Stimulated activated CD8-positive, alpha-beta memory T cell treated with anti-CD3 and anti-CD28 coated beads, Interleukin-12 subunit alpha, Interleukin-12 subunit beta, amount 100 ng/mL, for 24 hours (primary cell): ENCODE measurements around the gene ZNF451.

Source experiments
- DNase-seq: peaks from one replicate; pipeline ENCODE4 v3.0.0-alpha.2; 2020; ENCODE audit errors: extremely low read depth

The ZNF451 gene

DNA sequence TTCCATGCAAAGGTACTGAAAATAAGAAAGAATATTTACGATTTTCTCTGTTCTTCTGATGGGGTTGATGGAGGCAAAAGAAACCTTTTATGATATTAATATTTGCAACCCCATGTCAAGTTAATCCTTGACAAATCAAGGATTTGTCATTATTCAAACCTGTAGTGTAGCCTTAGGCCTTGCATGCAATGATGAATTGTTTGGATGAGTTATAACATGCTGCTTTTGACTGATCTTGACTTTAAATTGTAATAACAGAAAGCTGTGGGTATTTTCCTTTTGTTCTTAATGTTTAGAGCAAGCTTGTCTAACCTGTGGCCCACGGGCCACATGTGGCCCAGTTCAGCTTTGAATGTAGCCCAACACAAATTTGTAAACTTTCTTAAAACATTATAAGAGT lies 69.1 kb downstream of the ZNF451 start:
- DNase-seq: no peak

DNA sequence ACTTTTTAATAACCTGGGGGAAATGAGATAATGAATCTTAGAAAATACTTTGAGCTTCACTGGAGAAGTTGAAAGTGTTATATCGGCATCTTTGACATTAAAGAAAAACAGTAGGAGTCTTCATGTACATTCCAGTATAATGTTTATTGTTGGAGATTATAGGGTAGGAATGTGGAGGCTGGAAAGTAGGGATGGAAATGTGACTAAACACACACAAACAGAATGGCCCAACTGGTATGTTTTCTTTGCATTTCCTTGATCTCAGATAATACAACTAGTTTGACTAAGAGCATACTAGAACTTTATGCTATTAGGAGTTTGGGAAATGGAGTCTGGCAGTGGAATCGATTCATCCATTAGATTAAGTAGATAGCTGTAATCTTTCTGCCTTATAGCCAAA lies 72.0 kb downstream of the ZNF451 start:
- no peak for DNase-seq

DNA sequence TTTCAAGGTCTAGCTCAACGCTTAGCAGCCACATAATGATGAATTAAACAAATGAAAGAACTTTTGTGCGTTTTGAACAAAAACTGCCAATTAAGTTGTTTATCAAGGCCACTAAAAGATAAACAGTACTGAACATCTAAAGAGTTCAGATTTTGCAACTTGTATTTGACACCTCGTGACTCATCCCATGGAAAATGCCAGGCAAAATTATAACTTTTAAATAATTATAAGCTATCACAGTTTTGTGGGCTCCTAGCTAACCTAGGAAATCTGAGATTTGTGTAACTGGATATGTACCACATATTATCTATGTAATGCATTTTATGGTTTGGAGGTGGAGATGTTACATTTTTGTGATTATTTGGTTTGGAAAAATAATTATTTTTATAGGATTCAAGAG lies 72.5 kb downstream of the ZNF451 start:
- DNase-seq: no peak

DNA sequence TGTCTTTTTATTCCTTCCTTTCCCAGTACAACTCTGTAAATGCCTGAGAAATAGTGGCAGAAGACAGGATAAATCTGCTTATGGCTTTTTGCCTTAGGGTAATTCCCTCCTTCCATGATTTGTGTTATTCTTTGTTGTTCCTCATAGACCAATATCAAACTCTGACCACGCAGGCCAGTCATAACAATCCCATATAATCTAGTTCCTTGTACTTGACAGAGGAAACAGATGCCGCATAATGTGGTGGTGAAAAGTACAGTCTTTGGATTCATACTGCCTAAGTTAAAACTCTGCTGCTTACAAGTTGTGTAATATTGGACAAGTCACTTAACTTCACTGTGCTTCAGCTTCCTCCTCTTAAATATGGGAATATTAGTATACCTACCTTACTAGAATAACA lies 74.0 kb downstream of the ZNF451 start:
- no peak for DNase-seq

DNA sequence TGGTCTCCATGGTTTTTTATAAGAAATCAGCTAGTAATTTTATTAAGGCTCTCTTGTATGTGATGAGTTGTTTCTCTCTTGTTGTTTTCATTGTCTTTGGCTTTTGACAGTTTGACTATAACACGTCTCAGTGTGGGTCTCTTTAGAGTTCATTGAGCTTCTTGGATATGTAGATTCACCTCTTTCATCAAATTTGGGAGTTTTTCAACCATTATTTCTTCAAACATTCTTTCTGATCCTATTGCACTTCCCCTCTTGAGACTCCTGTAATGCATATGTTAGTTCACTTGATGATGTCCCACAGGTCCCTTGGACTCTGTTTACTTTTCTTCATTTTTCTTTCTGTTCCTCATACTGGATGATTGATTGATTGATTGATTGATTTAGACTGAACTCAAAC lies 75.1 kb downstream of the ZNF451 start:
- no peak for DNase-seq

DNA sequence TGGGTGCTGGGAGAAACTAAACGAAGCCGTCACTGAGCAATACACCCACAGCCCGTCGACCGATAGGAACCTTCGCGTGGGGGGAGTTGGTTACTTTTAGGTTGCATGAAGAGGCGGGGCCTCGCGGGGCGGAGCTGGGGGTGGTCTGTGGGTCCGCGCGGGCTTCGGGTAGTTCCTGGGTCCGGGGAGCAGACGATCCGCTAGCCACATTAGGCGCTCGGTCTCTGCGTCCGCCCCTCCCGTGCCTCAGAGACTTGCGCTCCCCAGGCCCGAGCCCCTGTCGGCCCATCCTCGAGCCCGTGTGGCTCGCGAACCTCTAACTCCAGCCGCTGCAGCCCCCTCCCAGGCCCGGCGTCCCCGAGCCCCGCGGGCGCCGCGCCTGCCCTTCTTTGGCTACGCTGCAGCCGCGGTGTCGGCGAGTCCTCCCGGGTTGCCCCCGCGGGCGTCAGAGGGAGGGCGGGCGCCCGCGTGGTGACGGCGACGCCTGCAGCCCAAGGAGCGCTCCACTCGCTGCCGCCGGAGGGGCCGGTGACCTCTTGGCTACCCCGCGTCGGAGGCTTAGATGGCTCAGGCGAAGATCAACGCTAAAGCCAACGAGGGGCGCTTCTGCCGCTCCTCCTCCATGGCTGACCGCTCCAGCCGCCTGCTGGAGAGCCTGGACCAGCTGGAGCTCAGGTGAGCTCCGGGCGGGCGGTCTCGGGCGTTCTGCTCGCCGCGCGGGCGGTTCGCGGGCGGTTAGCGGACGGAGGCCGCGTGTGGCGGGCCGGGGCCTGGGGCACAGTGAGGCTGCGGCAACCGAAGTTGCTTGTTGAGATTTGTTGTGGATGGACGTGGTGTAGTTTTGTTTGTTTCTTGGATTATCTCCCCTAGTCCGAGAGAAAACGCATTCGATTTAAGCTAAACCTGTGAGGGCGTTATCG lies 82.4 kb downstream of the ZNF451 start, which contains the start of gene BAG2:
TSS of gene BAG2 (plus strand) at position 191 of the 920 bp plus-strand sequence. CDS start at position 563, 372 bp downstream.
- DNase-seq: peak; percentile 83

DNA sequence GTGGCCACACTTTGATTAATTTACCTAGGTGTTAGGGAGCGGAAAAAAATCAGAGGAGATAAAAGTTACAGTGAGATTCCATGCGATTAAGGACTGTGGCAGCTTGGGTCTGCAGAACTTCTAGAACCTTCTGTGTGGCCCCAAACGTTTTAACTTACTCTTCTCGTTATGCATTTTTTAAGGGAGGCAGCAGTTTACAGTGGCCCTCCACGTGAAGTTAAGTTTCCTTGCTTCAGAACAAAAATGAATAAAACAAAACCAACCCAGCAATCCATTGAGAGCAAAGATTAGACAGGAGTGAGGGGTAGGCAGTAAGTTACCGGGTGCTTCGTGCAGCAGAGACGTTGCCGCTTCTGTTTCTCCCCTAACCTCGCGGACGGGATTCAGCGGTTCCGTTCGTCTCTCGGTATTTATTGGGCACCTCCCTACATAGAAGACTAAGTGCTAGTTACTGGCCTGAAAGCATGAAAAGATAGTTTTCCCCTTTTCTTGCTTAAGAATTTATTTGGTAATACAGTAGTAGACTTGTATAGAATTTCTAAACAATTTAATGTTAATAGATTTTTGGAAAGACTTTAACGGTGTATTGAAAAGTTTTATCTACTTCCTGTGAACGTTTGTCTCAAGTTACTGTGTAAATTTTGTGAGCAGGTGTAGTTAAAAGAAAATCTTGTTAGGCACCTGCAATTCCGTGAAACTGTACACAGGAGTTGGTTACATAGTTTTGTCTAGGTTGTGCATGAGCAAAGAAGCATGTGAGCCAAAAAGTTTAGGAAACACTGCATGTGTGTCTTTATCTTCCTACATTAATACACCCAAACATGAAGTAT lies 83.3 kb downstream of the ZNF451 start:
- DNase-seq: no peak

DNA sequence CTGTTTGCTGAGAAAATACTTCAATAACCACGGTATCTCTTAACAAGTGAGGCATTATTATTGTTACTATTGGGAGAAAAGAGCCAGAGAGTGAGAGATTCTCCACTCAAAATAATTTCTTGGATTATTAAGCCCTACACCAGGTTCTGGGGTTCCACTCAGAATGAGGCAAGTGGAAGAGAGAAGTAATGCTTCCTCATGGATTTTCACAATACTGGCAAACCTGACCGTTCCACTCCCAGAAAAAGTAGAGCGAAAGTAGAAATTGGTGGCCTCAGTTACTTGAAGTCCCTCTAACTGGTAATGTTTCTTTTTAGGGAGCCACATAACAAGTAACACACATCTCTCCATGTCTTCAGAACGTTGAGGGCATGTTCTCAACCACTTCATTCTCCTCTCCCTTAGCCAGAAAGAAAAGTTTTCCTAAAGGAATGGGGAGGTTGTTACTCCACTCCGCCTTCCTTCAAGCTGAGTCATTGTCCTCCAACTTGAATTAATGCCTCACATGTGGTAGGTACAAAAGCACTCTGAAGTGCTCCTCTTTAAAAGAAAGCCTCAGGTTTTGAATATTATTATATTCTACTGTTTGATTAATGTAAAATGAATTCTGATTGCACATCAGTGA lies 84.0 kb downstream of the ZNF451 start:
- no peak for DNase-seq

DNA sequence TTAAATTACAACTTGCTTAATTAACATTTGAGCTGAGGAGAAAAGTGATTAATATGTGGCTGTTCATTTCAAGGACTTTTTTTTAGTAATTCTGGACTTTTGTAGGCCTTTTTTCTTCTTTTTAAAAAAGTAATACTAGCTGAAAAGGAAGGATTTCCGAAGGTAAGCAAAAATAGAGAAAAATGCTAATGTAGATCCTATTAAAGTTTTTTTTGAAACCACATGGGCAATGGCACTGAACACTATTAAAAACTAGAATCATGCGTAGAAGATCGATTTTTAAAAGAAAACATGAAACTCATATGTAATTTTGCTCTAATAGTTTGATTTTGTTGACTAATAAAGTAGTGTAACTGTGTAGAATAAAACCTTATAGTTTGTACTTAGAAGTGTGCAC lies 84.5 kb downstream of the ZNF451 start:
- no peak for DNase-seq

DNA sequence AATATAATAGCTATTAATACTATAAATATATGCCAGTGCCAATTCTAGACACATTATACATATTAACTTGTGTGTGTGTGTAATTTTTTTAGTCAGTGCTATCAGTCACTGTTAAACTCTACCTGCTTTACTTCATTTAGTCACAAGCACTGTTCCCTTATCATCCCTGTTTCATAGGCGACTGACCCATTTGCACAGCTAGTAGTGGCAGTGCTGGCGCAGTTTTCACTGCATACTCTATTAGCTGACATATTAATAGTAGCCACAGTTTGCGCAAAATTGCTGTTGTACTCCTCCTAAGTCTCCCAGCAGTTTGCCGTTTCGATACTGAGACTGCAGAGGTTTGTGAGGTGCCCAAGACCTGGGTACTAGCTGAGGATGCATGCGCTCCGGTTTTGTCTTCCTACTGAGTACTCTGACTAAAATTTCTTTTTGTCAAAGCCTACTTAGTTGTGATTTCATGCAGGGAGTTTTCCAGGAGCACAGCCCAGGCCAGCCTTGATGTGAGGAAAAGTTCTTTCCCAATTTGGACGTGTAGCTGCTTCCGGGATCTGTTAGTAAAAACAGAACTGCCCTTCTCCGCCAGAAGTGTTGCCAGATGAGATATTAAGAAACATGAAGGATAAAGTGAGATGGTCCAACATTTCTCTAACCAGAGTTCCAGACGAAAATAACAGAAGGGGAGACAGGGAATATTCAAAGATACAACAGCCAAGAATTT lies 87.7 kb downstream of the ZNF451 start:
- DNase-seq: no peak

DNA sequence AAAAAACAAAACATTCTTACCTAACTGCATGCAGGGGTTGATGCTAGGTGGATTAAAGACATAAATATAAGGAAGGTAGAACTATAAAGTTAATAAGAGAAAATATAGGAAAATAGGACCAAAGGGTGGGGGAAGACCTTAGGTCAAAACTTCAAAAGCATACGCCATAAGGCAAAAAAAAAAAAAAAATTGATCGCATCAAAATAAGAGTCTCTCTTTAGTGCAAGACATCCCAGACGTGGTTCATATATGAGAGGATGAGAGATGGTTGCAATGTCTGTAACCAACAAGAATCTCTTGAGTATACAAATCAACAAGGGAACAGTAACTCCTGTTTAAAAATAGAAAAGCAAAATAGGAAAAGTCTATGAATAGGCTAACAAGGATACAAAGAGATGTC lies 90.6 kb downstream of the ZNF451 start:
- DNase-seq: no peak

DNA sequence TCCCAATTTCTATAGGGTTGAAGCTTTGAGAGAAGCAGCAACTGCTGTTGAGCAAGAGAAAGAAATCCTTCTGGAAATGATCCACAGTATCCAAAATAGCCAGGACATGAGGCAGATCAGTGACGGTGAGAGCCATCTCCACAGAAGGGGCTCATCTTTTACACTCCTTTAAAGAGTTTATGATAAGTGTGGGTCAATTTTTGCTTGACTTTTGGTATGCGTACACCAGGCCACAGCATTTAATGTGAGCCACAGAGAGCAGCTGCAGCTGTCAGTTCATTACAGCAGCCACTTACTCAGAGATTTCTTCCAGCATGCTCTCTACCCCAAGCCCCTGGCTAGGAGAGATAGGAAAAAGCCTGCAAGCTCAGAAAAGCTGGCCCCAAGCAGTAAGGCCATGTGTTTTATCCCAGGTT lies 92.0 kb downstream of the ZNF451 start:
- DNase-seq: no peak

DNA sequence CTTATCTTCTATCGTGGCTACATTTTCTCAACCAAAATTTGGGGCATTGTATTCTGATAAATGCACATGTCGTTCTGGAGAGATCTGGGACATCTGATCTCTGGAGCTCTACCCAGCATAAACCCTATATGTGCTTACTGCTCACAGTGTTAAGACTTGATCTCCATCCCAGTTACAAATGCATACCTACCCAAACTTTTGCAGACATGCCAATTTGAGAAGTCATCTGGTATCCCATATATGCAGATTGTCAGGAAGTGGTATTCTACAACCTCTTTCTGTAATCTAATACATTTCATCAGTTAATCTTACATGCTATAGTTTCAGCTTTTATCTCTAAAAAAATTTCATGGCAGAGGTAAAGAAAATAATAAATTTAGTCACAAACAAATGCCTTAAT lies 93.3 kb downstream of the ZNF451 start:
- no peak for DNase-seq

DNA sequence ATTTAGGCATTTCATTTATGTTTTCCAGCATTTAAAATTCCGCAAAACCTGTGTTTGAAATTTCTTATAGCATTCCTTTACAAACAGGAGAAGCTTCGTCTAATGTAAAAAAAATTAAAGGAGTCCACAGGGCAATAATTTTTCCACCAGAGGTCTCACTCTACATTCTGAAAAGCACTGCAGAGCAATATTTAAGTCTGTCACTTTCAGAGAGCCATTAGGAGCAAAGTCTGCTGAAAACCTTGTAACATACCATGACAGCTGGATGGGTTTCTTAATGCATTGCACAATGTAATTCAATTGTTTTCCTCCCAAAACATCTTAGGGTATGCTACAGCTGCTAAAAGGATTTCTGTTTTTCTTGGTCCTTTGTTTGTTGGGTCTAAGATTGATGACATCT lies 100.2 kb downstream of the ZNF451 start:
- no peak for DNase-seq

DNA sequence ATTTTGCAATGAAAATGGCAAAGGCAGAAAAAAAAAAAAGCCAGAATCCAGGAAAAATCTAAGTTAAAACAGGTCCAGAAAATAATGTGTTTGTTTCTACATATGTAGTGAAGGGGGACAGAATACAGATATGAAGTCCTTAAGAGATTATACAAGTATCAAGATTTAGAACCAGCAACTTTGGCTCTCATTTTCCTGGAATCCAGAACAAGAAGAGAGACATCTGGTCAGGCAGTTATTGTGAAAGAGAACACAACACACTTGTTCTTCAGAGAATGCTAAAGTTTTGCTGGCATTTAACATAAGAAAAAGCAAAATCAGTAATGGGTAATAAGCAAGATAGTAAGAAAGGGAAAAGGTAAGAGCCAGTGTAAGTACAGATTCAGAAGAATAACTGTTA lies 103.2 kb downstream of the ZNF451 start:
- DNase-seq: no peak

DNA sequence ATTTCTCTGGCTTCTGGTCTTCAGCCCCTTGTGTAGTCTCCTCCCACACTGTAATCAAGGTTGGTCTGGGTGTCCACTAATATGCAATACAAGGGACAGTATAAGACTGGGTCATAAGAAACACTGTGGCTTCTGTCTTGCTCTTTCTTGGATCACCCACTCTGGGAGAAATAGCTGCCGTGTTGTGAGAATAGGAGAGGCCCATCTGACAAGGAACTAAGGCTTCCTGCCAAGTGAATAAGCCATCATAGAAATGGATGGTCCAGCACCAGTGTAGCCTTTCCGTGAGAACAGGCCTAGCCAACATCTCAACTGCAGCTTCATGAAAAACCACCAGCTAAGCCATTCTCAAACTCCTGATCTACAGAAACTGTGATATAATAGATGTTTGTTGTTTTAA lies 105.5 kb downstream of the ZNF451 start:
- no peak for DNase-seq

DNA sequence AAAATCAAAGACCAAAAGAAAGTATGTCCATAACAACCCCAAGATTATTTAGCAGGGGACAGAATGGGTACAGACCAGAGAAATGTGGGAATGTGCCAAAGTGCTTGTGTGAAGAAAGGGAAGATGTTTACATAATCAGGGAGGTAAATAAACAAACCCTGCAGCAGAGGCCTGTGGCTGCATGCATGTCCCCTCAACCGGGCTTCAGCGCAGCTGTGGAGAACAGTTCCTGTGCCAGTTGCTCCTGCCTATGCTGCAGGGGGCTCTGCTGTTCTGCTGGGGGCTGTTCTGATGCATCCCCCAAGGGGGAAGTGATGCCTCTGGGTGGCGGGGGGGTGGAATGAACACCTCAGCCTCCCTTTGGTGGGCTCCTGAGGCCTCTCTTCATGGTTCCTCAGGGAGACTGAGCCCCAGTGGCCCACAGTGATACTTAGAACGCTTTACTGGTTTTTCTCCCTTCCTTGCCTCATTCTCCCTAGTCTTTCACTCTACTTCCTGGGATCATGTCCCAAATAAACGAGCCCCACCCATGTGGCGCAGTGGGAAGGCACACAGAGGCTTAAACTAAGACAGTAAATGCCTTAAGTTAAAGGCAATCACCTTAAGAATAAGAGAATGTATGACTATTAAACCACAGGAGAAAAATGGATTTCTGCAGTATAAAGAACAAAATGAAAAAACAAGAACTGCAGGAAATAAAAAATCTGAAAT lies 109.1 kb downstream of the ZNF451 start:
- DNase-seq: no peak

DNA sequence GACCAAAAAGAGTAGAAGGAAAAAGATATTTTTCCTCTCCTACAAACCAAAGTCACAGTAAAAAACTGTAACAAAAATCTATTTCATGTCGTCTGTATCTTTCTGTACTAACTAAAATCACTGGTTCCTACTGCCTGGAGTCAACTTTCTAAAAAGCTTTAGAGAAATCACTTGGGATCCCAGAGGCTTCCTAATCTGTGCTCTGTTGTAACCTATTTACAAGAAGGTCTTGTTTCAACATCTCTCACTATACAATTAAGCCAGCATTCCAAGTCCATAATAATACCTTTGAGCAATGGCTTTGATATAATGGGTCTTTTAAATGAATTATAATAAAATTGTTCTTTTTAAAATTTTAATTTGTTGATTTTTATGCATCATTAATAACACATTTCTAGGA lies 111.7 kb downstream of the ZNF451 start:
- DNase-seq: no peak

DNA sequence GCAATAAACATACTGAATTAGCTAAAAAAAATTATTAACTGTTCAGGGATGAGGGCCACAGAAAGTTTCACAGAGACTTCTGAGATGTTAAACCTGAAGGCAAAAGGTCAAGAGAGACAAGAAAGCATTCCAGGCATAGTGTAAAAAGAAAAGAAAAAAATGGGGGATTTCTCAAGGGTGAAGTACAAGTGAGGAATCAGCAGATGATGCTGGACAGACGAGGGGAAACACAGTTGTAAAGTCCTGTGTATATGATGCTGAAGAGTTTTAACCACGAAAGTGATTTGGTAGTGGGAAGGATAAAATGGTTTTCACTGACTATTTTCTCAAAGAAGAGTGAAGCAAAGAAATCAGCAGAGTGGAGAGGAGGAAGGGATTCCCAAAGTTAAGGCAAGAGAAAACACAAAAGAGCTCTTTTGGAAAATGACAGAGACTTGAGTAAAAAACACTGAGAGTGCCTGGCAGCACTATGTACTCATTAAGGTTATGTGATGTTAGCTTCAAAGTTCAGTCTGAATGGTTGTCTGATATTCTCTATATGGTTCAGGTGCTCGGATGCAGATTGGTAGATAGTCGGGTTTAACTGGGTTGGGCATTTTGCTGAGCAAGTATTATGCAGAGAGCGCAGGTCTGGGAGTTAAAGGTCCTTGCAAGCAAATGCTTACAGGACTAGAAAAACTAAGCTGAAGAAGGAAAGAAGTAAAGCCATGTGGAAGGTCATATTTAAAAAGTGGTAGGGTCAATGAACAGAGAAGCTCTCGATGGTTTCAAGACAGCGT lies 115.8 kb downstream of the ZNF451 start:
- DNase-seq: no peak

DNA sequence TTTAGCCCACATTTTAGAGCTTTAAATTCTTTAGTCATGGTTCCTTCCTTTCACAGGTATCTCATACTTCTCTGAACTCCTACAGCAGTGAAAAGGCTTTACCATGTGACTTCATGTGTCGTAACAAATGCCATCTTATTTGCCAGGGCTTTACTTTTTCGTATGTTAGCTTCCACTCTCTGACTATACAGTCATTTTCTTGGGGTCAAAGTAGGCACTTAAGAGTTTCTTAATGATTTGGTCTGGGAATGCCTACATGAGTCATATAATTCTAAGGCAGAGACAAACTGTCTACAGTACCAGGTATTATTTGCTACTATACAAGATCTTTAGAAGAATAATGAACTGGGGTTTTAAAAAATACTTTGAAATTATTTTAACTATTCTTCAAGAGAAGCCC lies 117.2 kb downstream of the ZNF451 start:
- DNase-seq: no peak
